HG03097 (cell line): Measurements from ENCODE around the gene CAPN14.

Experiments used
- ATAC-seq: cut with Tn5 transposase; IDR thresholded peaks from one replicate; pipeline ENCODE4 v1.9.1; 2021; ENCODE audit not compliant: unreplicated experiment, low FRiP score

The CAPN14 gene

GRCh38 chr2:31243053-31243452 is 25.7 kb upstream of the CAPN14 start:
- ATAC-seq, result no peak

GRCh38 chr2:31241625-31242270 is 24.4 kb upstream of the CAPN14 start:
- no peak for ATAC-seq

- no peak for ATAC-seq
These were observed 23.4 kb upstream of the CAPN14 start for GRCh38 chr2:31240381-31241365.

GRCh38 chr2:31239593-31240177 is 22.4 kb upstream of the CAPN14 start:
- no peak for ATAC-seq

GRCh38 chr2:31238906-31239592 is 21.7 kb upstream of the CAPN14 start:
- no peak for ATAC-seq

- ATAC-seq, result no peak
These were observed 21.0 kb upstream of the CAPN14 start for GRCh38 chr2:31238126-31238905.

- ATAC-seq, result no peak
These were observed 20.2 kb upstream of the CAPN14 start for GRCh38 chr2:31237348-31238017.

- no peak for ATAC-seq
These were observed 19.3 kb upstream of the CAPN14 start for GRCh38 chr2:31236433-31237205.

- ATAC-seq, result no peak
These were observed 18.2 kb upstream of the CAPN14 start for GRCh38 chr2:31235504-31235902.

- no peak for ATAC-seq
These were observed 17.6 kb upstream of the CAPN14 start for GRCh38 chr2:31234683-31235503.

GRCh38 chr2:31233741-31234682 is 16.7 kb upstream of the CAPN14 start, which contains the start of gene EHD3:
Gene EHD3 (plus strand): TSS chr2:31234152. CDS start chr2:31234622, 470 bp downstream.
- ATAC-seq, result peak; percentile 81

GRCh38 chr2:31233231-31233630 is 15.9 kb upstream of the CAPN14 start:
- ATAC-seq, result no peak

GRCh38 chr2:31232586-31232985 is 15.3 kb upstream of the CAPN14 start:
- ATAC-seq, result no peak

- ATAC-seq, result no peak
These were observed 14.4 kb upstream of the CAPN14 start for GRCh38 chr2:31231571-31232302.

- no peak for ATAC-seq
These were observed 13.4 kb upstream of the CAPN14 start for GRCh38 chr2:31230751-31231150.

GRCh38 chr2:31228717-31229116 is 11.4 kb upstream of the CAPN14 start:
- no peak for ATAC-seq
